ENCODE measurements around the gene BRD3OS.

GRCh38 chr9:134063088-134063570, 37.8 kb downstream of the BRD3OS start:
- TF ChIP-seq CTCF (IDR thresholded peaks at IDR 0.05) (no peak), EP300 (IDR thresholded peaks at IDR 0.05) (no peak)

Data from upper lobe of left lung (tissue), 4 donors.